ENCODE results near the gene SMYD3. TPM values are rescaled to one million over a fixed set of nuclear protein-coding genes. Genes with fewer than 3 reads are reported as not detected.

Gene SMYD3
- total RNA-seq, 8 experiments from 2014 or later = 8.8 to 39.7 (median 29.1) TPM

GRCh38 chr1:246320286-246320685, 186.8 kb downstream of the SMYD3 start:
- Histone ChIP-seq H3K4me3 (no peak overlapping the region), H3K4me1 (replicated peaks in 1 of 2) (peaks cover 11 to 33% of the 10 kb centered on the region in 2 donors), H3K27ac (no peak overlapping the region)
- in situ Hi-C loops (cut with MboI; ENCODE audit: low pct_unique_long_range_greater_than_20kb in 2 of 9, low sequenced_read_pairs in 9 of 9, unreplicated experiment in 9 of 9) = no loop called here
- whole genome bisulfite sequencing, 10 experiments = 32 to 90% (median 77%) methylated on average over 2 to 4 of the region's 4 CpGs
- ATAC-seq (replicated peaks in 6 of 8) = no peak

GRCh38 chr1:246319083-246319714, 187.9 kb downstream of the SMYD3 start:
- ATAC-seq (replicated peaks in 6 of 8) = peak in 5 of 8 experiments; percentile 58 to 87 (median 69)
- in situ Hi-C loops (cut with MboI; ENCODE audit: low pct_unique_long_range_greater_than_20kb in 2 of 9, low sequenced_read_pairs in 9 of 9, unreplicated experiment in 9 of 9) = no loop called here
- WGBS, 10 experiments = 37 to 96% (median 80%) methylated on average over 1 to 5 of the region's 5 CpGs
- no peak overlapping the region for H3K4me3 ChIP-seq
- no peak overlapping the region for H3K27ac ChIP-seq
- H3K4me1 ChIP-seq (replicated peaks in 1 of 2) = peaks cover 11 to 33% of the 10 kb centered on the region in 2 donors

- in situ Hi-C loops (cut with MboI; ENCODE audit: low pct_unique_long_range_greater_than_20kb in 2 of 9, low sequenced_read_pairs in 9 of 9, unreplicated experiment in 9 of 9) = no loop called here
Measured at GRCh38 chr1:246318622-246319021, 188.5 kb downstream of the SMYD3 start.

GRCh38 chr1:246318036-246318359, 189.1 kb downstream of the SMYD3 start:
- peak in 1 of 8 experiments; percentile 28 for ATAC-seq (replicated peaks in 6 of 8)
- peaks cover 11 to 33% of the 10 kb centered on the region in 2 donors for H3K4me1 ChIP-seq (replicated peaks in 1 of 2)
- no peak overlapping the region for H3K27ac ChIP-seq
- H3K4me3 ChIP-seq = no peak overlapping the region
- in situ Hi-C loops (cut with MboI; ENCODE audit: low pct_unique_long_range_greater_than_20kb in 2 of 9, low sequenced_read_pairs in 9 of 9, unreplicated experiment in 9 of 9) = no loop called here

More at GRCh38 chr1:246318622-246319021, 188.5 kb downstream of the SMYD3 start:
- WGBS, 10 experiments = 20 to 97% (median 84%) methylated on average over 1 to 3 of the region's 3 CpGs; no CpG with 5 or more reads in 1 of the 10 experiments
- no peak overlapping the region for H3K27ac ChIP-seq
- H3K4me1 ChIP-seq (replicated peaks in 1 of 2) = peaks cover 11 to 33% of the 10 kb centered on the region in 2 donors
- no peak for ATAC-seq (replicated peaks in 6 of 8)
- no peak overlapping the region for H3K4me3 ChIP-seq

GRCh38 chr1:246317332-246318035, 189.6 kb downstream of the SMYD3 start:
- WGBS, 10 experiments = 6 to 92% (median 47%) methylated on average over 1 to 4 of the region's 4 CpGs; no CpG with 5 or more reads in 1 of the 10 experiments
- no peak overlapping the region for H3K4me3 ChIP-seq
- in situ Hi-C loops (cut with MboI; ENCODE audit: low pct_unique_long_range_greater_than_20kb in 2 of 9, low sequenced_read_pairs in 9 of 9, unreplicated experiment in 9 of 9) = no loop called here
- peaks cover 11 to 33% of the 10 kb centered on the region in 2 donors for H3K4me1 ChIP-seq (replicated peaks in 1 of 2)
- peak; percentile 47 to 92 (median 68) for ATAC-seq (replicated peaks in 6 of 8)
- H3K27ac ChIP-seq = no peak overlapping the region

GRCh38 chr1:246311461-246311860, 195.6 kb downstream of the SMYD3 start:
- WGBS, 10 experiments = 90 to 100% (median 96%) methylated on average over 4 to 13 of the region's 13 CpGs
- Histone ChIP-seq H3K27ac (no peak overlapping the region), H3K4me3 (no peak overlapping the region), H3K4me1 (replicated peaks in 1 of 2) (peaks cover 0 to 6% of the 10 kb centered on the region in 2 donors)
- in situ Hi-C loops (cut with MboI; ENCODE audit: low pct_unique_long_range_greater_than_20kb in 2 of 9, low sequenced_read_pairs in 9 of 9, unreplicated experiment in 9 of 9) = no loop called here
- no peak for ATAC-seq (replicated peaks in 6 of 8)

GRCh38 chr1:246309247-246309884, 197.7 kb downstream of the SMYD3 start:
- Histone ChIP-seq H3K4me3 (no peak overlapping the region), H3K27ac (no peak overlapping the region), H3K4me1 (replicated peaks in 1 of 2) (peaks cover 0 to 6% of the 10 kb centered on the region in 2 donors)
- in situ Hi-C loops (cut with MboI; ENCODE audit: low pct_unique_long_range_greater_than_20kb in 2 of 9, low sequenced_read_pairs in 9 of 9, unreplicated experiment in 9 of 9) = no loop called here
- no peak for ATAC-seq (replicated peaks in 6 of 8)
- 50 to 97% (median 90%) methylated on average over 1 to 3 of the region's 3 CpGs for WGBS, 10 experiments

GRCh38 chr1:246308533-246309075, 198.5 kb downstream of the SMYD3 start:
- Histone ChIP-seq H3K4me1 (replicated peaks in 1 of 2) (peaks cover 0 to 6% of the 10 kb centered on the region in 2 donors), H3K27ac (no peak overlapping the region), H3K4me3 (no peak overlapping the region)
- no peak for ATAC-seq (replicated peaks in 6 of 8)
- 43 to 100% (median 85%) methylated on average over 2 to 3 of the region's 3 CpGs for WGBS, 10 experiments
- in situ Hi-C loops (cut with MboI; ENCODE audit: low pct_unique_long_range_greater_than_20kb in 2 of 9, low sequenced_read_pairs in 9 of 9, unreplicated experiment in 9 of 9) = no loop called here

GRCh38 chr1:246306415-246307037, 200.6 kb downstream of the SMYD3 start:
- H3K4me3 ChIP-seq = no peak overlapping the region
- H3K4me1 ChIP-seq (replicated peaks in 1 of 2) = peaks cover 2 to 10% of the 10 kb centered on the region in 2 donors
- H3K27ac ChIP-seq = no peak overlapping the region
- ATAC-seq (replicated peaks in 6 of 8) = no peak
- WGBS, 10 experiments = 38 to 100% (median 67%) methylated on average over 1 to 3 of the region's 3 CpGs; no CpG with 5 or more reads in 1 of the 10 experiments
- in situ Hi-C loops (cut with MboI; ENCODE audit: low pct_unique_long_range_greater_than_20kb in 2 of 9, low sequenced_read_pairs in 9 of 9, unreplicated experiment in 9 of 9) = no loop called here

GRCh38 chr1:246304484-246305259, 202.4 kb downstream of the SMYD3 start:
- no peak for ATAC-seq (replicated peaks in 6 of 8)
- in situ Hi-C loops (cut with MboI; ENCODE audit: low pct_unique_long_range_greater_than_20kb in 2 of 9, low sequenced_read_pairs in 9 of 9, unreplicated experiment in 9 of 9) = no loop called here
- 75 to 100% (median 96%) methylated on average over 1 to 5 of the region's 5 CpGs for whole genome bisulfite sequencing, 10 experiments
- Histone ChIP-seq H3K27ac (no peak overlapping the region), H3K4me3 (no peak overlapping the region), H3K4me1 (replicated peaks in 1 of 2) (peaks cover 2 to 15% of the 10 kb centered on the region in 2 donors)

- 81 to 100% (median 92%) methylated on average over 1 to 2 of the region's 2 CpGs; no CpG with 5 or more reads in 3 of the 10 experiments for WGBS, 10 experiments
- H3K27ac ChIP-seq = no peak overlapping the region
- in situ Hi-C loops (cut with MboI; ENCODE audit: low pct_unique_long_range_greater_than_20kb in 2 of 9, low sequenced_read_pairs in 9 of 9, unreplicated experiment in 9 of 9) = no loop called here
- H3K4me3 ChIP-seq = no peak overlapping the region
- peak in 1 of 8 experiments; percentile 28 for ATAC-seq (replicated peaks in 6 of 8)
- H3K4me1 ChIP-seq (replicated peaks in 1 of 2) = peaks cover 4 to 12% of the 10 kb centered on the region in 2 donors
Measured at GRCh38 chr1:246302711-246303317, 204.3 kb downstream of the SMYD3 start.

GRCh38 chr1:246302251-246302625, 204.8 kb downstream of the SMYD3 start:
- ATAC-seq (replicated peaks in 6 of 8) = no peak
- Histone ChIP-seq H3K4me3 (no peak overlapping the region), H3K27ac (no peak overlapping the region), H3K4me1 (replicated peaks in 1 of 2) (peaks cover 4 to 15% of the 10 kb centered on the region in 2 donors)
- in situ Hi-C loops (cut with MboI; ENCODE audit: low pct_unique_long_range_greater_than_20kb in 2 of 9, low sequenced_read_pairs in 9 of 9, unreplicated experiment in 9 of 9) = no loop called here
- WGBS, 10 experiments = 43 to 100% (median 85%) methylated on average over 1 of the region's 1 CpG; no CpG with 5 or more reads in 2 of the 10 experiments
